ENCODE results near the gene GJC1.

- TF ChIP-seq CTCF (IDR thresholded peaks at IDR 0.05) (no peak), POLR2A (IDR thresholded peaks at IDR 0.05) (no peak), EP300 (IDR thresholded peaks at IDR 0.05) (no peak)
These were observed 57.6 kb downstream of the GJC1 start for GRCh38 chr17:44772308-44773045.

All from tibial nerve (tissue), 4 donors.